Measurements from ENCODE around the gene WSCD2.

WSCD2 gene

DNA sequence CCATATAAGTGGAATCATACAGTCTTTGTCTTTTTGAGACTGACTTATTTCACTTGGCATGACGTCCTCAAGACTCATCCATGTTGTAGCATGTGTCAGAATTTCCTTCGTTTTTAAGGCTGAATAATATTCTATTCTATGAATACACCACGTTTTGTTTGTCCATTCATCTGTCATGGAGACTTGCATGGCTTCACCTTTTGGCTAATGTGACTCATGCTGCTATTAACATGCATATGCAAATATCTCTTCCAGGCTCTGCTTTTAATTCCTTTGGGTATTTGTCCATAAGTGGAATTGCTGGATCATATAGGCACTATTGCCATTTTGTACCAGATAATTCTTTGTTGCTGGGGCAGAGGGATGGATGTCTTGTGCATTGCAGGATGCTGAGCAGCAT, 19.6 kb upstream of the WSCD2 start:
- no peak for DNase-seq

DNA sequence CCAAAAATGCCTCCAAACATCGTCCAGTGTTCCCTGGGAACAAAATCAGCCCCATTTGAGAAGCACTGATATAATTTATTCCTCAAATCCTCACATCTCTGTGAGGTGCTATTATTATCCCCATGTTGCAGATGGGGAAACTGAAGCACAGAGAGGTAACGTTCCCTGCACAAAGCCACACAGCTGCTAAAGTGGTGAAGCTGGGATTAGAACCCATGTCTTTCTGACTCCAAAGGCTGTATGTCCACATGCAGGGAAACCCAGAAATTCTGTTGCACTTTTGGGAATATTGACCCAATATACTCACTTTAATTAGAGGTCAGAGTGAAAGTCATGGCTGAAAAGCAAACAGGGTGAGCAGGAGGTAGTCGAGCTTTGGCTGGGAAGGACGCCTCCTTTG, 19.1 kb upstream of the WSCD2 start:
- DNase-seq = no peak

DNA sequence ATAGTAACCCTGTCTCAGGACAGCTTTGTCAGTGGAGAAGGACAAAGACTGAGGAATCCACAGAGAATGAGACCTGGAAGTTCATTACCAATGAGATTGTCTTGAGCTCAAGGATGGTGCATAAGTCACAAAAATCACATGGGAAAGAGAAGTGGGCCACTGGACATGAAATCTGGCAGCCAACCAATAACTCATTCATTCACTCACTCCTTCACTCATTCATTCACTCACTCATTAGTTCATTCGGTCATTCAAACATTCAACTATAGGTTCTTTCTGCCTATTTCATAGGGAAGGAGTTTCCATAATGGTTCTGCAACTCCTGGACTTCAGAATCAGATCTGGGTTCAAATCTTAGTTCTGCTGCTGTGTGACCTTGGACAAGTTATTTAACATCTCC, 18.2 kb upstream of the WSCD2 start:
- DNase-seq = no peak

DNA sequence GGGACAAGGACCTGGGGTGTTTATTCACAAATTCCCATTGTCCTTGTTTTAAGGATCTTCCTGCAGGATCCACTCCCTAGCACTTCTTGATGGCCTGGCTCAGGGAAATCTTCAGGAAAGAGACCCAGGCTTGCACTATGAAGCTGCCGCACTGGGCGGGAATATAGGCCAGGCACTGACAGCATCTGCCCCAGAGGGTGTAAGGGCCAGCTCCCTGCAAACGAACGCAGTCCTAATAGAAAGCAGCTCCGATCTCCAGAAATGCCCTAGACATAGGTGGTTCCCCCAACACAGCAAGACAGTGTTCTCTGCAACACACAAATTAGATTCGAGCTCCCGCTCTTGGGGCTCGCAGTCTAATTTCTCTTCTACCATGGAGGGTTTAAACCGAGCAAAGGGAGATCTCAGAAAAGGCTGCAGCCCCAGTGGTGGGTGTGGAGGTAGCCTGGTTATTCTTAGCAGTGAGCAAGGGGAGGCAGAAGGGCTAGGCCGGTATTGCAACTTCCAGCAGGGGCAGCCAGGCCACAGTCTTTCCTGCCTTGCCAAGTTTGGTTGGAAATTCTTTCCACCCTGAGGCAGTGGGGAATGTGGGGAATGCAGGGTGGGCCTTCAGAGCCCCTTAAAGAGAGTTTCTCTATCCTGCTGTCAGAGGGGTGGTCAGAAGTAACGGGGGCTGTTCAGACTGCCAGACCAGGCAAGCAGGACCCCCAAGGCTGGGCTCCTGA, 16.1 kb upstream of the WSCD2 start:
- DNase-seq = no peak

DNA sequence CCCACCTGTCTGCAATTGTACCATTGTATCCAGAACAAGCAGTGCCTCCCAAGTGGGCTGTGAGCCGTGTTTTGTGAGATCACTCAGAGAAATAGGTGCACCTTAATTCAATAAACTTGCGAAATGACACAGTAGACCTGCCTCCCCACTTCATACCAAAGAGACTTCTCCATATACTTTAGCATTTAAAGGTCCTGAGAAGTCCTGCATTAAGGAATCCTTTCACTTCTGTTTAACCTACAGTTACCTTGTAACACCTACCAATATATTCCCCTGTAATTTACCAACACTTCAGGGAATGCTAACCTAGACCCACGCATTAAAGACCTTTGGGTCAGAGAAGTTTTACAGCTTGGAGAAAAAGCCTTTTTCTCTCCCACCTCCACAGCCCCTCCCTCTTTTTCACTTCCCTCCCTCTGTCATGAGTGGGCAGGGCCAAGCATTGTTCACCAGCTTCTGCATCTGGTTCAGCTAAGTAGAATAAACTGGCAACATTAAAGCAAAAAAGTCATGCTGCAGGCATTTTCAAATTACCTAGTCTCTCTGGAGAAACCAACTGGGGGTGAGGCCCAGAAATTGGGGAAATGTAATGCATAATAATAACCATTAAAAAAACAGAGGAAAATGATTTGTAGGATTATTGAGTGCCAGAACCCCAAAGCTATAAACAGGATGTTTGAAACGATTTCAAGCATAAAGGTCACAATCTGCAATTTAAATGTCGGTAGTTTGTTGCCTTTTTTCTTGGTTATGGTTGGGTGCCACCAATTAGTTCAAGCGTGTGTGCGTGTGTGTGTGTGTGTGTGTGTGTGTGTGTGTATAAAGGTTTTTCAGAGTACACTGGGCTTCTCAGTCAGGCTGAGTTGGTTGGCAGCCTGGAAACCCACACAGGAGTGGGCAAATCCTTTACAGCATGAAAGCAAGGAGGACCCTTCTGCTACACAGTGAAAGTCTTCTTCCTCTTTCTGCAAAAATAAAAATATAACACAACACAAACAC, 13.7 kb upstream of the WSCD2 start:
- DNase-seq = no peak

DNA sequence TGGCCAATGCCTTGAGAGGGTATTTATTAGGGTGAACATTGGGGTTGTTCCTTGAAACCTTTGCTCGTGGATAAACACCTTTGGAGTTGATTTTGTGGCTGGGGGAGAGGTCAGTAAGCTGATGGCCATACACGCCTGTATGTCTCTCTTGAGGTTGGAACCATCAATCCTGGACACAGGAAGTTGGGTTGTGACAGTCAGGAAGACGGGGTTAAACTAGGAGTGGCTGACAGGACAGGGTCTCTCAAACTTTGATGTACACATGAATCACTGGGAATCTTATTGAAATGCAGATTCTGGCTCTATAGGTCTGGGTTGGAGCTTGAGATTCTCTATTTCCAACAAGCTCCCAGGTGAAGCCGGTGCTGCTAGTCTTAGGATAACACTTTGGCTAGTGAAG, 12.8 kb upstream of the WSCD2 start:
- no peak for DNase-seq

DNA sequence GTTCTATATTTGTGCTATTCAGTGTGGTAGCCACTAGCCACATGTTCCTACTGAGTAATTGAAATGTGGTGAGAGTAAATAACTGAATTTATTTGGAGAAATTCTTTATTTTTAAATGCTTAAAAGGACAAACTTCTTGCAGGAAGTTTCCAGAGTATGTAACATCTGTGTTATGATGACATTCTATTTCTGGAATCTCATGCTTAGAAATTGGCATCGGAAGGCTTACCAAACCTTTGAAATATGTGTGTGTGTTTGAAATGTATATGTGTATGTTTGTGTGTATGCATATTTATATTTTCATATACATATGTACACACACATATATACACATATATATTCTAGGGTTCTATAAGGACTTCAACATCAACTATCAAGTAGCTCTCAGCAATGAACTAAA, 12.4 kb upstream of the WSCD2 start:
- no peak for DNase-seq

DNA sequence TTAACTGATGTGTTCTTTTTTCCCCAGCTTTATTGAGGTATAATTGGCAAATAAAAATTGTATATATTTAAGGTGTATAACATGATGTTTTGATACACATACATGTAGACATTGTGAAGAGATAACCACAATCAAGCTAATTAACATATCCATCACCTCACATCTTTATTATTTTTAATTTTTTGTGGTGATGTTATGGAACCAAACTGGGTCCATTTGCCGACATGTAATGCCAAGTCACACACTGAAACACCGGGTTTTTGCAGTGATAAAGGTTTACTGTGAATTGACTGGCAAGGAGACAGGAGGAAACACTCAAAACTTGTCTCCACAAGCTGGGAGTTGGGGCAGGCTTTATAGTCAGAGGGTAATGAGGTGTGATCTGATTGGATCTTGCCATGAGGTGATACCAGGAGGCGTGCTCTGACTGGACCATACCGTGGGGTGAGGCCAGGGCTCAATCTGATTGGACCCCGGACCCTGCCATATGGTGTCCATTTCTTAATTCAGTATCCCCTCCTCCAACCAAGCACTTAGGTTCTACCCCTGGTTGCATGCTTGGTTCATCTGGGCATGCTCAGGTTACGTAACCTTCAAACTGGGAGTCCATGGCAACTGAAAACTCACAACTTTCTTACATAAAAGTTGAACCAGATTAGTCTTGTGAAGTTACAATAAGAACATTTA, 11.8 kb upstream of the WSCD2 start:
- DNase-seq = no peak

DNA sequence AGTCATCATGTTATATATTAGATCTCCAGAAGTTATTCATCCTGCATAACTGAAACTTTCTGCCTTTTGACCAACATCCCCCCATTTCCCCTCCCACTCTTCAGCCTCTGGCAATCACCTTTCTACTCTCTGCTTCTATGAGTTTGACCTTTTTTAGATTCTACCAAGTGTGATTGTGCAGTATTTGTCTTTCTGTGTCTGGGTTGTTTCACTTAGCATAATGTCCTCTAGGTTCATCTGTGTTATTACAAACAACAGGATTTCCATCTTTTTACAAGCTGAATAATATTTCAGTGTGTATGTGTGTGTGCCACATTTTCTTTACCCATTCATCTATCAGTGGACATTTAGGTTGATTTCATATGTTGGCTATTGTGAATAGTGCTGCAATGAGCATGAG, 11.2 kb upstream of the WSCD2 start:
- no peak for DNase-seq

DNA sequence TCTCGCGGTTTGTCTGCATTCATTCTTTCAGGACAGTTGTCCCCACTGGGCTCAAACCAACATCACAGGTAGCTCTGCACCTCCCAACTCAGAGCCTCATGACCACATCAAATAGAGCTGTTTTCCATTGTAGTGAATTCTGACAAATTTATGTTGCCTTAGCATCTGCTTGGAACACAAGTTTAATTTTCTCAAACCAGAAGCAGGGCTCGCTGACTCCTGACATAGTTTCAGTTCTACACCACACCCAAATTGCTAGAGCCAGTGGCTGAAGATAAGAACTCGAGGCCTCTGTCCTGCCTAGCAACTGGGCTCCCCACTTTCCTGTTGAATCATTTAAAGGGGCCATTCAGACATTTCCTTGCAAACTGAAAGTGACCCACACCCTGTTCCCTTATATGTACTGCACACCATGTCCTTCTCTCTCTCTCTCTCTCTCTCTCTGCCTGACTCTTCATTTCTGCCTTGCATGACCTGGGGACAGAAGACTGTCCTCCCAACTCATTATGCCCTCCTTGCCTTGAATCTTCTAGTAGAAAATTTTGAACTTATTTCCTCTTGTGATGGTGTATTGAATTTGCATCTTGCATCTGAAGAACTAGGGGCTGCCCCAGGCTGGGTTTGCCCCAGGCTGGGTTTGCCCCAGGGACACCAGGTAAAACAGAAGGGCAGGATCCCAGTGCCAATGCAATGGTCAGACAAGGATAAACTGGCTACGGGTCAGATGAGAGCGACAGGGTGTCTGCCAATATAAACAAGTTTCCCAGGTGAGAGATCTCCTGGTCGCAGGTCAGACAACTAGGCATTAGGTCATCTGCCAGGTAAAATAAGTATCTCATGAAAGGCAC, 9.7 kb upstream of the WSCD2 start:
- DNase-seq = no peak

DNA sequence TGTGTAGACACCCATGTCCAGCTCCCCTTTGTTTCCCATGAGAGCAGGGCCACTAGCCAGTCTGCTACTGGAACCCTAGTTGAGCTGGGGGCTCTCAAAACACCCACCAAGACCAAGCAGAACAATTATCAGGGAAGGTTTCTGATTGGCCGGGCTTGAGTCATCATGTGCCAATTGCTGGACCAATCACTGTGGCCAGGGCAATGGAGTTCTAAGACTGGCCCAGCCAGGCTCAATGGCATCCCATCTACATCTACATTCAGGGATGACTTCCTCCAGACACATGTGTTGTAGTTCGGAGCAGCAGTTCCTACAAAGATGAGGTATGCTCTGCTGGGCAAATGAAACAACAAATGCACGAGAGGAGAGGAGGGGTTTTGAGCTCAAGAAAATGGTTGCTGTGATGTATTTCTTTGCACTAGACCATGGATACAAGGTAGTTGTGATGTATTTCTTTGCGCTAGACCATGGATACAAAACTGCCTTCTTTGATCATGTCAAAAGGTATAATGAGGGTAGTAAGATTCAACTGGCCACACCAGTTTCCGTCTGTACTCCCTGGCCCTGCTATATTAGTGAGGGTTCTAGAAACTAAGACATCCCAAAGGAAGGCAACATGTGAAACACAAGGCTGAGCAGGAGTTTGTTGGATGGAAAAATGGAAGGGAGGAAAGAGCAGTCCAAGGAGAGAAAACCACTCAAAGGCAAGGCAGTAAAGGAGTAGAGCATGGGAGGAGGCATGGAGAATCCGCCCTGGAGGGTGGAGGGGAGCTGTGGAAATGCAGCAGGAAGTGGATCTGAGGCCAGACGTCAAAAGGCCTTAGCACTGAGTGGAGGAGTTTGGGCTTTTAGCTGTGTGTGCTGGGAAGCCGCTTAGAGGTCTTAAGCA, 8.9 kb upstream of the WSCD2 start:
- no peak for DNase-seq

DNA sequence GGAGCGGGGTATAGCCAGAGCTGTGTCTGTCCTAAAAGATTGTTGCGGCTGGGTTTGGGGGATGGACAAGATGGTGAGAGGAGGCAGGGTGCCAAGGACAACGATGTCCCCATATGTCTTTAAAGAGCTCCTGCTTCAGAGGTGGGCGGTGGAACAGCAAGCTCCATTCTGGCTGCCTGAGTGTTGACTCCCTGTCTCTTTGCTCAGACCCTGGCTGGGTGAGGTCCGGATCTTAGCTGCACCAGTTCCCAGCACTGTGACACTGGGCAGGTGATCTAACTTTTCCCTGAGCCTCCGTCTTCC, 8.3 kb upstream of the WSCD2 start:
- DNase-seq = no peak

DNA sequence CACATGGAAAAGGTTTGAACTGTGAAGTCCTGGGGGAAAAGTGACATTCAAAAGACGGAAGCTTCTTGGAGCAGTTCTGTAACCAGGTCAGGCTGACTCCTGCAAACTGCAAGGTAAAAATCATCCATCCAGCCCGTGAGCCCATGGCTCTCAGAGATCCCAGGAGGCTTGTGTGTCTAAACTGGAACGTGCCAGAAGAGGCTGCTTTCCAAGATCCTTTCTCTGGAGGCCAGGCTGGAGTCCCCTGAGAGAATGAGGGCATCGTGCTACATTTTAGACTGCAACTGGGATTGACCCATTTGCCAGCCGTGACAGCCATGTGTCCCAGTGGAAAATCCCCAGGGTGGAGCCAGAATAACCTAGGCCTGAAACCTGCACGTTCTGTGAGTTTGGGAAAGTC, 7.8 kb upstream of the WSCD2 start:
- no peak for DNase-seq

DNA sequence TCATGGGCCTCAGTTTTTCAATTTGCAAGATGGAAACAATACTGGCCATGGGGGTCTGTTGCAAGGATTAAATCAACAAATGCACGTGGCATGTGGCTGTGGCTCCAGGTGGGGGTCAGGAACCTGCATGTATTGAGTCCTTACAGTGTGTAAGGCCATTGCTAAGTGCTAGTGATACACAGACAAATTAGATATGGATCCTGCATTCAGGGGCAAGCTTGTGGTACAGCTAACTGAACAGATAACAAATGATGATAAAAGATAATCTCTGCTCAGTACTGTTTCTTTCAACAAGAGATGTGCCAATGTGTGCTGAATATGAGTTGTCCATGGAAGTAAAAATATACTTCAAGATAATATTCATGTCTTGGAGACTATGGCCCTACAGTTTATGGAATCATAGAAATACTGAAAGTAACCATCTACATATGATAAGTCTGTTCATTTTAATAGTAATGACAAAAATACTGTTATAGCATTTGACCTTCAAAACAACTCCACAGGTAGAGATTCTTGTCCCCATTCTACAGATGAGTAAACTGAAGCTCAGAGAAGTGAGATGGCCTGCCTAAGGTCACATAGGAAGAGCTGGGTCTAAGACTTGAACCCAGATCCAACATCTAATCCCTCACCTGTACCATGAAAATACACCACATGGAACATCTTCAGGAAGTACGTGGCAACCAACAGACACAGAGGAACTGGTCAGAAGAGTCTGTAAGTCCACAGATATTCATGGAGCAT, 7.2 kb upstream of the WSCD2 start:
- no peak for DNase-seq

DNA sequence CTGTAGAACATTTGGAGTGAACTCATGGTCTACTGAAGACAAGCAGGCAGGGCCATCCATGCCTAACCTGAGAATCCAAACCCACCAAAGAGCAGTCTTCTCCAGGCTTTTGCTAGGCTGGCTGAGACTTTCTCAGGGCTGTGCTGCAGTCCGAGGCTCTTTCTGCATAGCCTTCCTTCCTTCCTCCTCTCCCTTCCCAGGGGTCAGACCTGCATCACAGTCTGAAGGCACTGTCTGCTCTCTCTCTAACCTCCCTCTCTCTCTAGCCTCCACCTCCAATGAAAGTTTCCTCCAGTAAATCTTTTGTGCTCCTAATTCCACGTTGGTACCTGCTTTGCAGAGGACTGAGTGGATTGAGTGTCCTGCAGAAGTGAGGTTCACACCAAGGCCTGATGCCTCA, 6.4 kb upstream of the WSCD2 start:
- no peak for DNase-seq

DNA sequence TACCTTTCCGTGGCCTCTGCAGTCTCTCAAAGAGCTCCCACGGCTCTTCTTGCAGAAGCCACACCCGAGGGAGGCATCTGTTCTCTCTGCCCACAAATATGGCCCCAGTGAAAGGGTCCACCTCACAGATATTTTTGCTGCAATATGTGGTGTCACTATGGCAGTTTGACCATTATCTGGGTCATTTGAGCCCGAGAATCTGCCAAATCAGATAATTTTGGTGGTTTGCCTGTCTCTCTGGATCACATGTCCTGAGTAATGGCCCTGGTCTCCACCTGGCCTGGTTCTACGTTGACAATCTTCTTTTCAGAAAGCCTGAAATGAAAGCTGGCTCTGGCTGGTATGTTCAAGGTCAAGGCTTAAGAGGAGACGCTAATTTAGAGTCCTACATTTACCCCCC, 5.7 kb upstream of the WSCD2 start:
- DNase-seq = no peak

DNA sequence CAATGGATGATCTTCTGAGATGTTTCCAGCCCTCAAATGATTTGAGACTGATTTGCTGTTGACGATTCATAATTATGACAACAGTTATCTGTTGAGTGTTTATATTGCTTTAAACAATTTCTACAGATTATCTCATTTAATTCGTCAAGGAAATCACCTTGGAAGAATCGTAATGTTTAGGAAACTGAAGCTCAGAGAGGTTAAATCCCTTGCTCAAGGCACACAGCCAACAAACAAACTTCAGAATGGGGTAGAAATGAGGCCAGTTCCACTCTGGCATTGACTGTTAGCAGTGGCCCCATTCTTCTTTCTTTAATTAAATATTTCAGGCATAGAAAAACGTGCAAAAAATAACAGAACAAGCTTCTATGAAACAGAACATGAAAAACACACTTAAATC, 4.0 kb upstream of the WSCD2 start:
- no peak for DNase-seq

DNA sequence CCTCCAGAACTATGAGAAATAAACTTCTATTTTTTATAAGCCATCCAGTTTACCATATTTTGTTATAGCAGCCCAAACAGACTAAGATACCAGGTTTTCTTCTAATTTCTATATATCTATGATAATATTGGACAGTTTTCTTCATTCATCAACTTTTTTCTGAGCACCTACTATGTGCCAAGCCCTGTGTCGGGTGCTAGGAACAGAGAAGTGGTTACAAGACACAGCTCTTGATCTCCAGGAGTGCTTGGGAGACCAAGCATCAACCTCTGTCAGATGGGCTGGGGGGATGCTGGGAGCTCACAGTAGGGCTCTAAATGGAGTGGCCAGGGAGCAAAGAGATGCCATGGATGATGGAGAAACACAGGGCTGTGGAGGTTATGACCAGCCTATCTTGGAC, 2.9 kb upstream of the WSCD2 start:
- DNase-seq = no peak

DNA sequence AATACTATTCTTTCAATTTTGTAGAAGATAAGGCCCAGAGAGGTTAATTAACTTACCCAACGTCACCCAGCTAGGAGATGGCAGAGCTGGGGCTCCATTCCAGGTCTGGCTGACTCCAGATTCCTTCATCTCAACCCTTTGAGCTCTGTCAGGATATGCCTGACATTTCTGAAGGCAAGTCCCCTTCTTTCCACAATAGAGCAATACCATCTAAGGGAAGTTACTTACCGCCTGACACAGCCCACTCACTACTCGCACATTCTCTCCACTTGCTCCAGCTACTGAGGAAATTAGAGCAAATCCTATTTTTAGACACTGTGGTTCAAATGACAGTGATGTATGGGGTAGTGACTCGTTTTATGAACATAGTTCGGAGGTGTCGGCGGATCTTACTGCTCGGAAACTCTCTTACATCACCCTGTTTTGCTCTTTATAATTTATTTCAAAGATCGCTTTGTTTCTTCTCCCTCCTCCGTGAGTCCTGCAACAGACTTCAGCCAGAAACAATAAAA, 2.0 kb upstream of the WSCD2 start:
- DNase-seq = no peak

DNA sequence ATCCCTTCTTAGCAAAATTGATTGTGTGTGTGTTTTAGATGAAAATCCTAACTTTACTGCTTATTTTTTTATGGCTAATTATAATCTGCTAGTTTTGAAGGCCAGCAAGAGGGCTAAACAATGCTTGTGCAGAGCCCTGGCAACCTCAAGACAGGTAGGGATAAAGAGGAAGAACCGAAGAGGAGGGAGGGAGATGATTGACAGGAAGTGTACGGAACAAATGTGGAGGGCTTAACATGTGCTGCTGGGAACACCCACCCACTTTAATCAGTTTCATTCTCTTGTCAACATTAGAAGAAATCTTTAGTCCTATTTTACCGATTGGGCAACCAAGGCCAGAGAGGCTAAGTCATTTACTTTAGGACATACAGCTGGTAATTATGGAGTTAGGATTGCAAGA, 1.4 kb upstream of the WSCD2 start:
- DNase-seq = no peak

Measured in NCI-H748 treated with DMSO at 0.1 percent for 48 hours (cell line).